AG08395 (cell line): Measurements from ENCODE around the gene RPUSD3.
"Not testable (repeated sequence)": the region's sequence is repeated elsewhere in the genome, so short reads cannot be mapped to it uniquely, and the experiment has no call there.

Source experiments
- DNase-seq: peaks from one replicate; pipeline ENCODE4 v3.0.0; 2012; ENCODE audit warnings: mixed read lengths, low spot score

RPUSD3 gene

DNA sequence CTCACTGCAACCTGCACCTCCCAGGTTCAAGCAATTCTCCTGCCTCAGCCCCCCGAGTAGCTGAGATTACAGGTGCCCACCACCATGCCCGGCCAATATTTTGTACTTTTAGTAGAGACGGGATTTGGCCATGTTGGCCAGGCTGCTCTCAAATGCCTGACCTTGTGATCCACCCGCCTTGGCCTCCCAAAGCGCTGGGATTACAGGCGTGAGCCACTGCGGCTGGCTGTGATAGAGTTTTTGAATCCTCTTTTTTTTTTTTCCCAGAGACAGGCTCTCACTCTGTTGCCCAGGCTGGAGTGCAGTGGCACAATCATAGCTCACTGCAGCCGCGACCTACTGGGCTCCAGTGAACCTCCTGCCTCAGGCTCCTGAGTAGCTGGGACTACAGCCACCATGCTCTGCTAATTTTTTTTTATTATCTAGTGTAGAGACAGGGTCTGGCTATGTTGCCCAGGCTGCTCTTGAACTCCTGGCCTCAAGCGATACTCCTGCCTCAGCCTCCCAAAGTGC is 21.4 kb upstream of the RPUSD3 start:
- not testable (repeated sequence) for DNase-seq

DNA sequence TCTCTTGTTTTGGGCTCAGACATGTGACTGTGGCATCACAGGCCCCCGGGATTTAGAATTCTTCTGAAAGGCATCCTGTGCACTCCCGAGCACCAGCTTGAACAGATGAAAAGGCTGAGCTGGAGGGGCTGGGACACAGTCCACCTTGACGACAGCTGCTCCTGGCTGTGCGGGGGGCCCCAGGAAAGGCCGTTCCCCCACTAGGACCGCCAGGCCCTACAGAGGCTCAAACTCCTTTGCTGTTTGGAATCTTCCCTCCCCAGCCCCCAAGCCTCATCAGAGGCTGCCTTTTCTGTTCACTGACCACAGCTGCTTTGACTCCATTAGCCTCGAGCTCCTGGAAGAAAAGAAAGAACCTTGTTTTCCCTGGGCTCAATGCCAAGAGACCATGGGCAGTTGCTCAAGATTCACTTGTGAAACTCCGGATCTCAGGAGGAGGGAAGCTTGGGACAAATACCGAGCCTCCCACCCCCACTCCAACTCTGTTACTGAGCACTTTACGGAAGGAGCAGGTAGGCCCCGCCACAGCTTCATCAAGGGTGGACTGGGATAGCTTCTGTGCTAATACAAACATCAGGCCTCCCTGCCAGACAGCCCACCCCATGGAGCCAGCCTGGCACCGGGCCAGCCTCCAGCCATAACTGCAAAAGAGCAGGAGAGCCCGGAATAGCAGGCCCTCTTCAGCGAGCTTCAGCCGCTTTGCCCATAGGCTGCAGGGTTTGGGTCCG is 20.6 kb upstream of the RPUSD3 start:
- DNase-seq: no peak

DNA sequence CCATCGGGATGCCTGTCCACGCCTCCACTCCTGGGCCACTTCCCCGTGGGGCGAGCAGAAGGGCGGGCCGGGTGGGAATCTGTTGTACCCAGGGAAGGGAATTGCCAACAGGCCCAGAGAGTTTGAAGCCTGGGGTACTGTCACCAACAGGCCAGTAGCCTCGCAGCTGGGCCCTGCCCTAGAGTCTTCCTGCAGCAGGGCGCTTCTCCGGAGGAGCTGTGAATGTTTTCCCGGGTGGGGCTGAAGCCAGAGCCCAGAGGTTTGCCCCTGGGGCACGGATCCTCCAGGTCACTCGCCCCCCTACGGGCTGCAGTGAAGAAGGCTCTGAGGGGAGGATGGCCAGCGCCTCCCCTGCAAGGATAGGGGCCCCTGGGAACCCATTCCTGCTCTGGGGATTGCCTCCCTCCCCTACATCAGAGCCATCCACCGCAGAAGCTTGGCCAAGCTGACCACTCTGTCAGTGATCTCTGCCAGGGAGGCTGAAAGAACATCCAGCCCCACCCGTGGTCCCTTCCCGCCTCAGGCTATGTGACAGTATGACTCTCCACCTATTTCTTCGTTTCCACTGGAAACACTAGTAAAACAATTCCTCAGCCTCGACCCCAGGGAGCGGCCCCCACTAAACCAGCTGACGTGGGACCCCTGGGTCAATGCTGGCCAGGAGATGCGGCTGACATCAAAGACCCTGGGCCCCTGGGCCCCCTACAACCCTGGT is 19.4 kb upstream of the RPUSD3 start:
- no peak for DNase-seq

DNA sequence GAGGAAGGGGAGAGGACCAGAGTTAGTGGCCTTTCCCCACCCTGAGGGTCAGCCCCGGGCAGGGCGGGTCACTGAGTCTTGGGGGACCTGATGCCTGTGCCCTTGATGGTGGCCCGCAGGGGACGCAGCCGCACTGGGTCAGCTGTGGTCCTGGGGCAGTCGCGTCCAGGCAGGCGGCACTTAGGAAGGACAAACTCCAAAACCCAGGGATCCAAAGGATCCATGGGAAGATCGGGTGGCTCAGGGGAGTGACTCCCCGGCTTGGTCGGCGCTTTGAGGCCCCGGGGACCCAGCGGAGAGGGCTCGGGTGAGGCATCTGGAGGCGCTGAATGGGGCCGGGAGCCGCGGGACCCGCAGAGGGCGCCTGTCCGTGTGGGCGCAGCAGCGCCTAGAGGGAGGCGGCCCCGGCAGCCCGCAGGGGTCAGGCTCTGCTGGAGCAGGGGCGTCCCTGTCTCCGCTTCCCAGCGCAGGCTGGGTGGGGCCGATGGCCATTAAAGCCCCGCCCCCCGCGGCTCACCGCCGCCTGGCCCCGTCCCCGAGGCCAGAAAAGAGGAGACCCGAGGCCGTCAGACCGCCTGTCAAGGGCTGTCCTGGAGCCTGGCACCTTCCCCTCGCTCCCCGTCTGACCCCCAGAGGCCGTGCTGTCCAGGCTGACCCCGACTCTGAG is 18.7 kb upstream of the RPUSD3 start:
- peak; percentile 77 for DNase-seq

DNA sequence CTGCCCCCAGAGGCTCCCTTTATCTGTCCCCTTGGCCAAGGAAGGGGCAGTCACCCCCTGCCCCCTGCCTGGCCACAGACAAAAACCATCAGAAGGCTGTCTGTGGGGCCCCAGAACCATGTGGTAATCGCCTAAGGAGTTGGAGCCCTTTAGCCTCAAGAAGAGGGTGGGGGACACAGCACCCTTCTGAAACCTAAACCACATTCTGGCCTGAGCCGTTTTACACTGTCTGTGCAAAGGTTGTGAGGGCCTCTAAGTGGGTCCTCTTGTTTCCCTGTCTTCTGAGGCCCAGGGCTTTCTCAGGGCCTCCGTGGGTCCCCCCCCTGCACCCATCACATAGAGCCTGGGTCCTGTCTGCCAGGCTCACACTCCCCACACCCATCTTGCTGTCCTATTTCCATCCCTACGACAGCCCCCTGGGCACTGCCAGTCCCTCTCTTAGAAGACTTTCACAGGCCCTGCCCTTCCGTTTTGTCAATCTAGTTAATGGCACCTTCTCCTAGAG is 17.9 kb upstream of the RPUSD3 start:
- no peak for DNase-seq

DNA sequence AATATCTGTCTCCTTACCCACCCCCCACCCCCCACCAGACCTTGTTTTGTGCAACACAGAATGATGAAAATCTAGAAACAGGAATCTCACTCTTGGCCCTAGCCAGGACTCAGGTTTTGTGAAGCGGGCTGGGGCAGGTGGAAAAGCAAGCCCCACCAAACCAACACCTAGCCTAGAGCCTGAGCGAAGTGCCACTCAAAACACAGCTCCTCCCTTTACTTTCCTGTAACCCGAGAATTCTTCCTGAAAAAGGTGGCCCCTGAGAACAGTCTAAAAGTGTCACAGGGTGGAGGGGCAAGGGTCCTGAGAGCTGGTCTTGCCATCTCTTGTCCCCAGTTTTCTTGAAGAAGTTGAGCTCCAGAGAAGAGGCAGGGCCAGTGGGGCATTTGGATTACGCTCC is 17.4 kb upstream of the RPUSD3 start:
- no peak for DNase-seq

DNA sequence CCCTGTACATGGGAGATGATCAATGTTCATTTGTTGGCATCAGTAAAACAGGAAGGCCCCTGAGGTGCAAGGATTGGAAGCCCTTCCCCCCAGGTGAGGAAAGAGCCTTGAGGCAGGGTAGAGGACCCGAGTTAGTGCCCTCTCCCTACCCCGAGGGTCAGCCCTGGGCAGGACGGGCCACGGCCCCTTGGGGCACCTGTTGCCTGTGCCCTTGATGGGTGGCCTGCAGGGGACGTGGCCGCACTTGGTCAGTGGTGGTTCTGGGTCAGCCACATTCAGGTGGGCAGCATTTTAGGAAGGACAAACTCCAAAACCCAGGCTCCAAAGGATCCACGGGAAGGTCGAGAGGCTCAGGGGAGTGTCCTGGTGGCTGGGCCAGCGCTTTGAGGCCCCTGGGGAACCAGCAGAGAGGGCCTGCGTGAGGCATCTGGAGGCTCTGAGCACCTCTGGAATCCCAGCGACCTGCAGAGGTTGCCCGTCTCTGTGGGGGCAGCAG is 15.8 kb upstream of the RPUSD3 start:
- no peak for DNase-seq

DNA sequence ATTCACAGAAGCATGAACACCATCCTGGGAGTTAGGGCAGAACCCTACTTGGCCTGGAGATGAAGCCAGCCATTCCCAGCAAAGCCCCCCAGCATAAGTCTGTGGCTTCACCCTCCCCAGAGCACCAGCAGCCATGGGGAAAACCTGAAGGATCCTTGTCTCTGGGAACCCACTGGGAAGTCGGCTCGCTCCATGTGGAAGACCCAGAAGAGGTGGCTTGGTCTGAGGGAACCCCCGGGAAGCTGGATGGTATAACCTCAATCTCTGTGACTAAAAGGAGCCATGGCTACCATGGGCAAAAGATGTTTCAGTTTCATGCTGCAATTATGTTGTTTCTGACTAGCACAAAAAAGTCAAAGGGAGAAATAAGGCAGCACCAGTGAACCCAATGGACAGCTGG is 11.8 kb upstream of the RPUSD3 start:
- no peak for DNase-seq

DNA sequence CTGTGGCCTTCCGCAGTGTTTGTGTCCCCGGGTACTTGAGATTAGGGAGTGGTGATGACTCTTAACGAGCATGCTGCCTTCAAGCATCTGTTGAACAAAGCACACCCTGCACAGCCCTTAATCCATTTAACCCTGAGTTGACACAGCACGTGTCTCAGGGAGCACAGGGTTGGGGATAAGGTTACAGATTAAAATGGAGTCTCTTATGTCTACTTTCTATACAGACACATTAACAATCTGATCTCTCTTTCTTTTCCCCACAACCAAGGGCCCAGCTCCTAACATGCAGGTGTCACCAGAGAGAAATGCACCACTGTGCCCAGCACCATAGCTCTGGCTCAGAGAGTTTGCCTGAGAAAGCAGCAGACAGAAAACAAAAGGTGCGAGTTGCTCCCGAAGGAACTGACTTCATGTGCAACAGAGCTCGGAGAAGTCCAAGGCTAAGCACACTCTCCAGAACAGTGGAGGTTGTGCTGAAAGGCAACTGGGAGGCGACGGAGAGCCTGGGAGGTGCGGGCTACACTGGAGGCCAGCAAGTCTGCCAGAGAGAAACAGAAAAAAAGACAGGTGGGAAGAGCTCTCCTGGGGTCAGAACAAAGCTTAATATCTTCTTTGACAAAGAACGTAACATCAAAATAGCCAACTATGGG is 10.6 kb upstream of the RPUSD3 start:
- DNase-seq: not testable (repeated sequence)

DNA sequence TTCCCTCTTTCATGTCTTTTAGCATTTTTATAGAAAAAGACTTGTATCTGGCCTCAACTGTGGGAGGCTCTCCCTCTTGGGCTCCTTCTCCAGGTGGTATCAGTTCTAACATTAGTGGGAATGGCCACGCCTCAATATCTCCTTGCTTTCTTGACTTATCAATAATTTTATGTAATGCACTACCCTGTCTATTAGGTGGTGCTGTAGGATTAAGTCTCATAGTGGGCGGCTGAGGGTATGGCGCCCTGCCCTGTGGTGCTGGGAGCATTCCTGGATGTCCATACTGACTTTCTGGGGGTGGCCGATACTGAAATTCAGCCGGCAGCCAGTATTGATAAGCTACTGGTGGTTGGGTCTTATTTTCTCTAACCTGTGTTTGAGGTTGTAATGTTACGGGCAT is 8.7 kb upstream of the RPUSD3 start:
- DNase-seq: no peak

DNA sequence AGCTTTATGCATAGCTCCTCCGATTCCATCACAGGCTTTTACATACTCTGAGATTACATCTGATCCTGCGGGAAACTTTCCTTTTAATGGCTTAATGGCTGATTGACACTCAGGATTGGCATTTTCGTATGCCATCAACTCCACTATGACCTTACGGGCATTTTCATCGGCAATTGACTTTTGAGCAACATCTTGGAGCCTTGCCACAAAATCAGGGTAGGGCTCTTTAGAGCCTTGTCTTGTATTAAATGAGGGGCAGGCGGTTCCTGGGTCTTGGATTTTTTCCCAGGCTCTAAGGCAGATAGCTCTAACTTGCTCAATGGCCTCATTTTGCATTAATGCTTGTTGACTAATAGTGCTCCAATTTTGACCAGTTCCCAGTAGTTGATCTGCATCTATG is 8.1 kb upstream of the RPUSD3 start:
- not testable (repeated sequence) for DNase-seq

DNA sequence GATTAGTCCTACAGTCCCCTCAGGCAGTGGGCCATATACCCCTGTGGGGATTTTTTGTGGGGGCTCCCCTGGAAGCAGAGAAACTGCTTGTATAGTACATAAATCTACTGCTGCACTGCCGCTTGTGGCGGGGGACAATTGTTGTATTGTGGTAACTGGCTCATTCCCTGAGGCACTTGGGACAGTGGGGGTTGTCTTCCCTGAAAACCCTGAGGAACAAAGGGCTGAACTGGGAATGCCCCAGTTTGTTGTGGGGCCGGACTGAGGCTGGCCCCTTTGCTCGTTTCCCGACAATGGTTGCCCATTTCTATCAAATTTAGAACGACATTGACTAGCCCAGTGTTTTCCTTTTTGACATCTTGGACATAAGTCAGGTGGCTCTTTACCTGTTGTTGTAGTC is 7.6 kb upstream of the RPUSD3 start:
- not testable (repeated sequence) for DNase-seq

DNA sequence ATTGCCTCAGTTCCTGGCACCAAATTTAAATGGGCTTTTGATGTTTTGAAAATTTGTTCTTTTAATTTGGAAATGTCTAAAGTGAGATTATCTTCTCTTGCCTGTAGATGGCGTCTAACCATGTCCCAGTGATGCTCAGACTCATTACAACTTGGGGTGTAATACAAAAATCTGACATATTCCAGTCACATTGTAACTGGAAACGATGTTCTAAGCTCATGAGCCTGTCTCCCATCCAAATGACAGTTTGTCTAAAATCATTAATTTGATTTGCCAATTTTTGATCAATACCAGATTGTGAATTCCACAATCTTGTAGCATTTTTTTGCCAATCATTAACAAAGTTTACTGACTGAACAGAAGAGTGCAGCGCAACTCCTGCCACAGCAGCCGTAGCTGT is 5.1 kb upstream of the RPUSD3 start:
- DNase-seq: not testable (repeated sequence)

DNA sequence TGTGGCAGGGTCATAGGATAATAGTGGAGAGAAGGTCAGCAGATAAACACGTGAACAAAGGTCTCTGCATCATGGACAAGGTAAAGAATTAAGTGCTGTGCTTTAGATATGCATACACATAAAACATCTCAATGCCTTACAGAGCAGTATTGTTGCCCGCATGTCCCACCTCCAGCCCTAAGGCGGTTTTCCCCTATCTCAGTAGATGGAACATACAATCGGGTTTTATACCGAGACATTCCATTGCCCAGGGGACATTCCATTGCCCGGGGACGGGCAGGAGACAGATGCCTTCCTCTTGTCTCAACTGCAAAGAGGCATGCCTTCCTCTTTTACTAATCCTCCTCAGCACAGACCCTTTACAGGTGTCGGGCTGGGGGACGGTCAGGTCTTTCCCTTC is 4.1 kb upstream of the RPUSD3 start:
- not testable (repeated sequence) for DNase-seq

DNA sequence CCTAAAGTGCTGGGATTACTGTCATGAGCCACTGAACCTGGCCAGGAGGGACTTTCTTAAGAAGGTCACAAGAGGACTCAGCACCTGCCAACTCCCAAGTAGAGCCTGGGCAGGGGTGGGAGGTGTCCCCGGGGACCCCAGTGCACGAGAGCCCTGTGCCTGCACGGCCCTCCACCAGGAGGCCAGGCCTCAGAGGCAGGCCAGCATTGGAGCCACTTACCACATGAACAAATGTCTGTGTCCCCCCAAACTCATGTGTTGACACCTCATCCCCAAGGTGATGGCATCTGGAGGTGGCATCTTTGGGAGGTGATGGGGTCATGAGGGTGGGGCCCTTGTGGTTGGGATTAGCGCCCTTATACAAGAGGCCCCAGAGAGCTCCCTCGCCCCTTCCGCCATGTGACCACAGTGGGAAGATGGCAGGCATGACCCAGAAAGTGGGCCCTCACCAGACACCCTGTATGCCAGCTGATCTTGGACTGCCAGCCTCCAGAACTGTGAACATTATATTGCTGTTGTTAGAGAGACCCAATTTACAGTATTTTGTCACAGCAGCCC is 3.2 kb upstream of the RPUSD3 start:
- no peak for DNase-seq

DNA sequence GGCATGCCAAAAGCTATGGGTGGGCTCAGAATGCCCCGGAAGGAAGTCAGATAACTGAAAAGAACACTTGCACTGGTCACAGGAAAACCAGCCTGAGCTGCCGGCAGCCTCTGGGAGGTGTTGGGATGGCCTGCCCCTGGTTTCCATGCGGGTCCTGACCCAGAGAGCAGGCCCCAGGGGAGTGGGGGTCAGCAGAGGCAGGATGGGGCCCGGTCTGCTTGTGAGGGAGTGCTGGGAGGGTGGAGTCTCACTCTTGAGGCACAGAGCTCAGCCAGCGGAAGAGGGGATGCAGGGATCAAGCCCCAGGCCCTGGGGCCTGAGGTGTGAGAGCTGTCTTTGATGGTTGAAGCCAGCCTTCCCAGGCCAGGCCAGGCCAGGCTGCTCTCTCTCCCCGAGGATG is 2.4 kb upstream of the RPUSD3 start:
- DNase-seq: no peak

DNA sequence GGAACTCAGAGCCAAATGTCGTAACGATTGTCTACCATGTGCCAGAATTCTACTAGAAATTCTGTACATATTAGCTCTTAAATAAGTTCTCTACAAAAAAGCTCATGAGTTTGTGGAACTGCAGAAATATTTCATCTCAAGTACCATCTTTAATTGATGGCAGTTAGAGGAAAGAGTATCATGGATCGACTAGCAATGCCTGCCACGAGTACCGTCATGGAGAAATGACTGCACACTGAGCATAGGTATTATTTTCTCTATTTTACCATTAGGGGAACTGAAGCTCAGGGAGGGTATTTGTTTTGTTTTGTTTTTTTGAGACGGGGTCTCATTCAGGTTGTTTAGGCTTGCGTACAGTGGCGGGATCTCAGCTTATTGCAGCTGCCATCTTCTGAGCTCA is 2.8 kb downstream of the RPUSD3 start:
- DNase-seq: no peak

DNA sequence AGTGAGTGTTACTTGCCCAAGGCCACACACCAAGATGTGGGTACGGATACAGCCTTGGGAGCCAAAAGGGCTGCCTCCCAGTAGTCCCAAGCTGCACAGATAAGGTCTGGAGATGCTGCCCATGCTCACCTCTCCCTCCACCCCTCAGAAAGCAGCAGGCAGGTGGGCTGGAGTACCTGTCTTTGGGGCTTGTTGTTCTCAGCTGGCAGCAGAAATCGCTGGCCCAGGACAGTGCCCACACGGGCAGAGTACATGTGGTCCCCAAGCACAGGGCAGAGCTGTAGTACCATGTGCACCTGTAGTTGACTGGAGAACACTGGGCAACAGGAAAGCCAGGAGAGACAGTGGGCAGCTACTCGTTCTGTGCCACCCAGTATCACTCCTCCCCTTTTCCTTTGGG is 5.0 kb downstream of the RPUSD3 start:
- no peak for DNase-seq

DNA sequence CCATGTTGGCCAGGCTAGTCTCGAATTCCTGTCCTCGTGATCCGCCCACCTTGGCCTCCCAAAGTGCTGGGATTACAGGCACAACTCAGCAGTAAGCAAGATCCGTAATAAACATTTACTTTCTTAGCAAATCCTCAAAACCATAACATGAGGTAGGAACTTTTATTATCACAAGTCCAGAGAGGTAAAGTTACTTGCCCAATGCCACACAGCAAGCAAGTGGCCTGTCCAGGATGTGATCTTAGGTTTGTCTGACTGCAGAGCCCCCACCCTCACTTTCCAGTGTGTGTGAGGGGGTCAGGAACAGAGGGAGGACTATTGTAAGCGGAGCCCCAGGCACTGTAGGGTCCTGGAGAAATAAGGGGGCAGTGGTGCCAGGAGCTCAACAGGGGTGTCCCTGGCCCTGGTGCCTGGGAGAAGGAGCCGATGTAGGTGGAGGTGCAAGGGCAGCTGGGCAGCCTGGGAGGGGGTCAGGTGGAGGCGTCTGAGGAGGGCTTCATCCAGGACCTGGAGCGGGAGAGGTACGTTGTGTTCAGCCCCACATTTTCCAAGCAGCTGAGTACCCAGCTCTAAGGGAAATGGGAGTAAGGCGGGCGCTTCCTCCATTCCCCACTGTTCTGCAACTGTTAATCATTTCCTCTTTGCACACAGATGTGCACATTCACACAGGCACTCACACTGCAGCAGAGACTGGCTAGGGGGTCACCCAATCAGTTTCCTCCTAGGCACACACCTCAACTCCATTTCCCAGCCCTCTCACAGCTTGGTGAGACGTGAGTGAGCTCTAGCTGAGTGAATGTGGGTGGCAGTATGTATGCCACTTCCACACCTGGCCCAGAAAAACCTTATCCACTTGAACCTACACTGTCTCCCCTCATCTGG is 5.9 kb downstream of the RPUSD3 start:
- no peak for DNase-seq

DNA sequence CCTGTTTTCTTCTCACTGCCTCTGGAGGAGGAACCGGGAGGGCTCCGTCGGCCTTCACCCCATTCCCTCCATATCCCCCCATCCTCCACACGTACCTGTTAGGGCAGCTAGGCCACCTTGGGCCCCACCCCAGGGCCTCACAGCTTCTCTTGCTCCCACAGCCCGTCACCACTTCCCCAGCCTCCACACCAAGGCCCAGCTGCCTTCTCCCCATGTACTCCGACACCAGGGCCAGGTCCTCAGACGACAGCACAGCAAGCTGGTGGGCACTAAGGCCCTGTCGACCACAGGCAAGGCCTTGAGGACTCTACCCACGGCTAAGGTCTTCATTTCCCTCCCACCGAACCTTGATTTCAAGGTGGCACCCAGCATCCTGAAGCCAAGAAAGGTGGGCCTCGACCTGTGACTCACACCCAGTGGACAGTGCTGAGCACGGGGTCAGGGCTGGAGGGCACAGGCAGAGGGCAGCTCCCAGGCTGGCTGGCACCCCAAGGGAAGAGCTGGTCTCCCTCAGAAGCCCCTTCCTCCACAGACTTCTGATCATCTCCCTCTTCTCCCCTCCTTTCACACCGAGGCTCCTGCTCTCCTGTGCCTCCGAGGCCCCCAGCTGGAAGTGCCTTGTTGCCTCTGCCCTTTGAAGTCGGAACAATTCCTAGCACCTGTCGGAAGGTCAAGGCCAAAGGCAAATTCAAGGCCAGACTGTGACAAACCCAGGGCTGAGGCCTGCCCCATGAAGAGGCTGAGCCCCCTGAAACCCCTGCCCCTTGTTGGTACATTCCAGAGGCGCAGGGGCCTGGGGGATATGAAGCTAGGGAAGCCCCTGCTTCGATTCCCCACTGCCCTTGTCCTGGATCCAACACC is 9.1 kb downstream of the RPUSD3 start:
- DNase-seq: no peak
